Panc1 (cell line): ENCODE measurements around the gene CFAP97D1. TPM values are rescaled to one million over a fixed set of nuclear protein-coding genes. Genes with fewer than 3 reads are reported as not detected.

Source experiments
- ATAC-seq: fragments of 200-7000 bp; cut with Tn5 transposase; 2 replicates; pipeline ENCODE4 v1.9.1; 2020; ENCODE audit warnings: mild to moderate bottlenecking, moderate library complexity
- BruUV-seq: library from RNA; stranded (reverse); fragments of 400-500 nt; replicated peaks from 2 replicates; lab custom pipeline; 2021; lab: Mats Ljungman, UMichigan
- CTCF ChIA-PET: fragments of 300-600 bp; sonication (Branson Sonifier 250); formaldehyde crosslinking; loops from one replicate; lab custom pipeline; 2022; ENCODE audit warnings: antibody characterized with exemption; lab: Charles Lee
- POLR2A ChIA-PET: fragments of 300-600 bp; sonication (Branson Sonifier 250); formaldehyde crosslinking; loops from one replicate; lab custom pipeline; 2022; ENCODE audit warnings: antibody characterized with exemption; lab: Charles Lee
- DNase-seq: peaks from one replicate; pipeline ENCODE4 v3.0.0-alpha.2; 2010; ENCODE audit warnings: low read depth, low spot score
- H3K27ac ChIP-seq: 2 replicates; pipeline ENCODE4 v1.5.1; 2011; ENCODE audit warnings: mild to moderate bottlenecking, low read length, inconsistent platforms
- H3K27me3 ChIP-seq: fragments of 200-500 bp; sonication (Bioruptor generic); 2 replicates; pipeline ENCODE4 v1.6.0; 2014; ENCODE audit warnings: low read length, inconsistent platforms; ENCODE audit not compliant: control insufficient read depth, insufficient read depth
- H3K36me3 ChIP-seq: fragments of 200-500 bp; sonication (Bioruptor generic); 2 replicates; pipeline ENCODE4 v1.5.1; 2014; ENCODE audit warnings: inconsistent platforms, mild to moderate bottlenecking, low read length, moderate library complexity; ENCODE audit not compliant: control insufficient read depth, insufficient read depth
- H3K4me1 ChIP-seq: 2 replicates; pipeline ENCODE4 v1.5.1; 2011; ENCODE audit warnings: inconsistent platforms, mild to moderate bottlenecking, low read length, moderate library complexity; ENCODE audit not compliant: control insufficient read depth, insufficient read depth
- H3K4me3 ChIP-seq, 2 experiments: 2 replicates each; pipeline ENCODE4 v1.5.1; 2011 to 2012; ENCODE audit warnings: low read depth in 2 of 2, low read length in 2 of 2, mild to moderate bottlenecking in 2 of 2, inconsistent platforms in 1 of 2, moderate library complexity in 1 of 2
- H3K9me3 ChIP-seq: fragments of 200-500 bp; sonication (Bioruptor generic); 2 replicates; pipeline ENCODE4 v1.5.1; 2014; ENCODE audit warnings: low read depth, mild to moderate bottlenecking, inconsistent platforms, low read length, moderate library complexity; ENCODE audit not compliant: control insufficient read depth, insufficient read depth
- CTCF ChIP-seq: fragments of 450-650 bp; IDR thresholded peaks from 2 replicates; pipeline ENCODE4 v1.5.1; 2017; ENCODE audit warnings: mild to moderate bottlenecking
- POLR2AphosphoS5 ChIP-seq: IDR thresholded peaks from 2 replicates; pipeline ENCODE4 v1.6.1; 2012; ENCODE audit warnings: mild to moderate bottlenecking, low read depth, low read length, moderate library complexity
- REST ChIP-seq, 2 experiments: IDR thresholded peaks; 2 replicates each; pipeline ENCODE4 v1.6.1; 2011 to 2012; ENCODE audit warnings: low read depth in 2 of 2, control low read depth in 1 of 2, low read length in 1 of 2, mild to moderate bottlenecking in 1 of 2, moderate library complexity in 1 of 2; ENCODE audit not compliant: insufficient read depth in 1 of 2
- SIN3A ChIP-seq: IDR thresholded peaks from 2 replicates; pipeline ENCODE4 v1.6.1; 2012; ENCODE audit warnings: low read depth, mild to moderate bottlenecking, low read length, moderate library complexity, borderline replicate concordance; ENCODE audit not compliant: insufficient read depth
- TCF7L2 ChIP-seq: IDR thresholded peaks from 2 replicates; pipeline ENCODE4 v1.6.1; 2011; ENCODE audit warnings: mild to moderate bottlenecking, low read depth, low read length, inconsistent platforms
- in situ Hi-C: cut with HindIII; loops from 2 replicates; pipeline ENCODE4 v1.10.0; 2016; ENCODE audit warnings: low sequenced_read_pairs, low pct_unique_long_range_greater_than_20kb
- intact Hi-C: fragments of 100-400 bp; cut with micrococcal nuclease; formaldehyde crosslinking; loops from one replicate; pipeline ENCODE4 v1.10.0; 2022; ENCODE audit not compliant: unreplicated experiment
- total RNA-seq: library from RNA; stranded (reverse); gene quantifications from one replicate; pipeline ENCODE4 v1.2.1, GENCODE V29; 2021; ENCODE audit not compliant: unreplicated experiment

The CFAP97D1 gene
- total RNA-seq, 1 experiment from 2014 or later: not detected

GRCh38 chr17:43759836-43760235 lies 20.4 kb upstream of the CFAP97D1 start:
- ChIA-PET POLR2A (no interaction called here), CTCF (interaction anchor here (0.6 to 3.9 kb wide), 4 partner anchors 63 to 92 kb away, joined by 4 to 24 read pairs (median 8); no protein-coding TSS in a partner anchor)
- Histone ChIP-seq H3K4me3 (no peak overlapping the region), H3K27me3 (no peaks in the 10 kb centered on the region), H3K27ac (no peak overlapping the region), H3K36me3 (no peaks in the 10 kb centered on the region), H3K4me1 (no peaks in the 10 kb centered on the region), H3K9me3 (no peaks in the 10 kb centered on the region)
- intact Hi-C loops (loop anchor here (1.0 kb wide), 1 partner anchor 66 kb away; no protein-coding TSS in a partner anchor), in situ Hi-C loops (loop anchor here (10.0 kb wide), 1 partner anchor 55 kb away; no protein-coding TSS in a partner anchor)
- ATAC-seq (no peak), DNase-seq (no peak)
- TF ChIP-seq POLR2AphosphoS5 (no peak), REST (IDR thresholded peaks at IDR 0.05; ENCODE audit: insufficient read depth in 1 of 2, low read depth in 2 of 2, low read length in 1 of 2) (no peak), SIN3A (no peak), CTCF (no peak), TCF7L2 (no peak)
- no TSS peak for BruUV-seq

- no peak overlapping the region for H3K4me3 ChIP-seq
- in situ Hi-C loops (no loop called here), intact Hi-C loops (loop anchor here (1.0 kb wide), 1 partner anchor 66 kb away; no protein-coding TSS in a partner anchor)
- no peaks in the 10 kb centered on the region for H3K27me3 ChIP-seq
- TF ChIP-seq POLR2AphosphoS5: no peak
- peak; percentile 97 for TF ChIP-seq CTCF
- TF ChIP-seq TCF7L2: no peak
- no peaks in the 10 kb centered on the region for H3K4me1 ChIP-seq
- POLR2A ChIA-PET: no interaction called here
- CTCF ChIA-PET: interaction anchor here (3.9 kb wide), 1 partner anchor 65 kb away, joined by 24 read pairs; no protein-coding TSS in a partner anchor
- ATAC-seq: peak; percentile 93
- no peaks in the 10 kb centered on the region for H3K36me3 ChIP-seq
- DNase-seq: peak; percentile 78
- no peaks in the 10 kb centered on the region for H3K9me3 ChIP-seq
- no TSS peak for BruUV-seq
- no peak overlapping the region for H3K27ac ChIP-seq
Measured at GRCh38 chr17:43760254-43760852, 19.9 kb upstream of the CFAP97D1 start.
